ENCODE results near the gene TTC9C. TPM values are rescaled to one million over a fixed set of nuclear protein-coding genes. Genes with fewer than 3 reads are reported as not detected.
"Not testable (repeated sequence)": the region's sequence is repeated elsewhere in the genome, so short reads cannot be mapped to it uniquely, and the experiment has no call there.

The TTC9C gene
- total RNA-seq, 1 donor from 2014 or later = 27.0 TPM

DNA sequence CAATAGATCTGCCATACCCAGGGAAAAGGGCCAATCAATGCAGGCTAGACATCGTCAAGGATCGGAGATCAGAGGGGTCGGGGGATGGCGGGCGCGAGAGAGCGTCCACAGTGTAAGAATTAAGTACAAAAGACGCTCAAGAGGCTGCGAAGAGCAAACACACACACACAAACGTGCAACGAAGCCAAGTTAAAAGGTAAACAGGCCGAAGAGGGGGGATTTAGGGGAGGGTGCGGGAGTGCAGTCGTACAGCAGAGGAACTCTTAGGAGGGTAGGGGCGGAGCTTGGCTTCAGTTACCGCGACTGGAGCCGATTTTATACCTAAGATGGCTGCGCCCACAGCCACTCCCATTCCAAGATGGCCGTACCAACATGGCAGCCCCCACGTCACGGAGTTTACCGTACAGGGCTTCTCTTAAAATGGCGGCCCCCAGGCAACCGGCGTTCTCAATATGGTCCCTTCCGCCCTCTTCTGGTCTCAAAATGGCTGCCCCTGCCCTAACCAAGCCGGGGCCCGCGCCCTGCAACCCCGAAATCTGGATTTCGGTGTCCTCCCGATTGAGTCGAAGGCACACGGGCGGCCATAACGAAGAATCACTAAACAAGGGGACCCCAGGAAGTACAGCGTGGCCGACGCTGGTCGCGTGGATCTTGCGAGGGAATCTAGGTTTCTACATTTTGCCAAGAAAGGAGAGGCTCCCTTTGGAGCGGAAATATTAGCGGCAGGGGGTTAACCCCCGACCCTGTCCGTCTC is 18.9 kb upstream of the TTC9C start:
- peak; percentile 99 for DNase-seq (ENCODE audit: low spot score)

DNA sequence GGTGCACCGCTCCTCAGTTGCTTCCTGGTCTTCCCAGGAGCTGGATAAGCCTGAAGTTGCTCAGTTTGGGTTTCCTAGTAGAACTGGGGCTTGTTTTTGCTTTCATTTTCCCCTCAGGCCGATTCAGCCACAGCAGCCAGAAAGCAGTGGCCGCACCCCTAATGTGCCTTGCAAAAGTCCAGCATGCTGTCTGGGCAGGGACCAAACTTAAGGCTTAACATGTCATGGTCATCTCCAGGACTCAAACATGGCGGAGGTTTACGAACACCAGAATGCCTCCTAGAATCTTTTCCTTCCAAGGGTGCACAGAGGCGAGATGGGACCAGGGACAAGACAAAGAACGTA is 18.3 kb upstream of the TTC9C start:
- DNase-seq (ENCODE audit: low spot score) = no peak

DNA sequence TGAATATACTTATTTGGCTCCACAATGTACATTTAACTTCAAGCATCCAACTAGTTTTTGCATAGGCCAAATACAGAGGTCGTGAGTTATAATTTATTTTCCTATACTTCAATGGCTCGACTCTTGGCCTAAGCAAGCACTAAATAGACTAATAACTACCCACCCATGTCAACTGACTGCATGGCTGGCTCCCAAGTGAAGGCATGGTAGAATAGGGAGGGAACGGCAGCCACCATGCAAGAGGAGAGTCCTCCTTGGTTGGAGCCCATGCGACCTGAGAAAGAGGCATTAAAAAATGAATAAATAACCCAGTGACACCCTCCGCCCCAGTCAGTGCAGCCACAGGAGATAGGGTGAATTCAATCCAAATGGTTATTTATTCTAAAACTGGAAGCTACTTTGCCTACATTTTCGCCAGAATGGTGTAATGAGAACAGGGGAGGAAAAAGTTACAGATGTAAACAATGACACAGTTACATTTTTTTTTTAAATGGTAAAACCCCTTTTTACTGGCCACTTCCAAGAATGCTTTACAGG is 15.9 kb upstream of the TTC9C start:
- DNase-seq (ENCODE audit: low spot score) = no peak

DNA sequence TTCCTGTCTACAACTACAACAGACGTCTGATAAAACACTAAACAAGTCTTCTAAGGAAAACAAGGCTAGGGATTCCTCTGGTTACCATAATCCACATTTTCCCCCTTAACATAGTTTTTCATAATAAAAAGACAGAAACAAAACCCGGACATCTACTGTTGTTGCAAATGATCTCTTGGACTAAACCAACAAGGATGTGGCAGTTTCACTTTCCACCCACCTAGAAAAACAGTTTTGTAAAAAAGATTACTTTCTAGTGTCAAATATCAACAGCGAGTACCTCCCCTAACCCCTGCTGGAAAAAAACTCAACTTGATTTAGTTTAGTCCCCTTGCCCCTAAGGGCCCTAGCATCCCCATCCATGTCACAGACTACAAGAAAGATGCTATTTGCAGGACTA is 15.4 kb upstream of the TTC9C start:
- DNase-seq (ENCODE audit: low spot score) = no peak

DNA sequence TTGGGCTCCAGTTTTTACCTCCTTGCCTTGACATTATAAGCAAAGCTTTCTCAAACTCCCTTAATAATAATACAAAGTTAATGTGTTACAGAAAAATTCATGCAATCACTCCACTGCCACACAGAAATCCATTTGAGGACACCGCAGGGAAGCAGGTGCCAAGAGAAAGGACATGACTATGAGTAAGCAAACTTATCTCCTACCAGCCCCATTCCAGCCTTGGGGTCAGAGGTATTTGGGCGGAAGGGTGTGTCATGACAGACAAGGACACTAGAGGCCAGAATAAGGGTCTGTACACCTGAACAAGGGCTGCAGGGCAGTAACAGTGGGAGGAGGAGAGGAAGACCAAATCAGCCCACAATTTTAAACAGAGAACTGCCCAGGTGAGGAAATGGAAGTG is 14.9 kb upstream of the TTC9C start:
- no peak for DNase-seq (ENCODE audit: low spot score)

DNA sequence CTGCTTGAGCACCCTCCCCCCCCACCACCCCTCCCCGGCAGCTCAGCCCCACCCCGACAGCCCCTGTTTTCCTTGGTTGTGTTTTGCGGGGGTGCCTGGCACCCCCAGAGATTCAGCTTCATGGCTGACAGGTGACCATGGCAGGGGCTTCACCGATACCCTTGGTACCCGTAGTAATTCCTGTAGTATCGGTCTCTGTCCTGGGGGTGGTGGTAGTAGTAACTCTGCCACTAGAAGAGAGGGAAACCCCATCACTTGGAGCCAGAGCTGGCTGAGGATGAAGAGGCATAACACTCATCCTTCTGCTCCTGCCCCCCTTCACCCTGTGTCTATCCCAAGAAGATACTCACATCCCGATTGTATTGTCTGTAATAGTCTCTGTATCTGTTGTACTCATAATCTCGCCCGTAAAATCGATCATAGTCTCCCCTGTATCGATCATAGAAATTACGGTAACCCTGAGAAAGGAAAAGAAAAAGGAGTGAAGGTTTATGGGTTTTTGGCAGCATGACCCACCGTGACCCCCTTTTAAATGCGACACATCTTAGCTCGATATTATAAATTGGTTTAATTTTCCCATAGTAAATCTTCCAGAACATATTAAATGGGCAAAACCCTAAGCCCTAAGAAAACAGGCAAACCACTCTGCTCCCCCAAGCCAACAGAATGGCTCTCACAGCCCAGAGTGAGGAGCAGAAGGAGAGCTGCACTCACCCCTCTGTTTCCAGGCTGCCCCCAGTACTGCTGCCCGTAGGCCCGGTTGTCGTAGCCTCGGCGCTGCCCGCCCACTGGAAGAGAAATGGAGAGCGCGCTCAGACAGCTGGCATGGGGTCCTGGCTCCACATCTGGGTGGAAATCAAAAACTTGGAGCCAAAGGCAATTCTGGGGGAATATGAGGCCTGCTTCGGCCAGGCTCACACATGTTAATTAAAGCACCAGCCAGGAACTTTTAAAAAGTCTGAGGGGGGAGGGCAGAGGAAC is 12.8 kb upstream of the TTC9C start:
- DNase-seq (ENCODE audit: low spot score) = no peak

DNA sequence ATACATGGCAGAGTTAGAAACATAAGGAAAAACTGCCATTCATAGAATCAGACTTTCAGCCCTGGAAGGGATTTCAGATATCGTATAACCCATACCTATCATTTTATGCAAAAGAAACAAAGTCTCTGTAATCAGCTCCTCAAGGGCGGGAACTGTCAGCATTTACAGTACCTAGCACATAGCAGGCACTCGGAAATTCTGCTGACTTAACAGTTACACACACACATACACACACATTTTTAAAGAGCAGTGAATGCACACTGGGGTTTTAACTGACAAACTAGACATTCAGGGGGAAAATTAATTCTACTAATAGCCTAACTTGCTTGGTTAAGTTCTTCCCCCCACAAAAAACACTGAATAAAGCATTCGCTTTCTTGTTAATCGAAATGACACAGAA is 12.1 kb upstream of the TTC9C start:
- no peak for DNase-seq (ENCODE audit: low spot score)

DNA sequence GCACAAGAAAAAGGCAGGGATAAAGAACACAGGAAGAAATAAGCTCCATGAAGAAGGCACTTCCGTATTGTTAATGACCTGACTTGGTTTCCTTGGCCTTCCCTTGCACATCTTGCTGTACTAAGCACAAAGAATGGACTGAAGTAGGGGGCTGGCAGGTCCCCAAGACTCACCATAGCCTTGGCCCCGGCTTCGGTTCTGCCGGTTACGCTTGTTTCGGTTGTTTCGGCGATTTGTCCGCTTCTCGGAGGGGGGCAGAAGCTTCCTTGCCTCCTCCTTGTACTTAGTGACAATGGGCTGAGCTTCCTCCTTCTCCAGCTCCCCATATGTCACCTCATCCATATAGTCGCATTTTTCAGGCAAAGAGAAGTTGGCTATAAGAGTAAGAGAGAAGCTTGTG is 11.5 kb upstream of the TTC9C start:
- DNase-seq (ENCODE audit: low spot score) = no peak

DNA sequence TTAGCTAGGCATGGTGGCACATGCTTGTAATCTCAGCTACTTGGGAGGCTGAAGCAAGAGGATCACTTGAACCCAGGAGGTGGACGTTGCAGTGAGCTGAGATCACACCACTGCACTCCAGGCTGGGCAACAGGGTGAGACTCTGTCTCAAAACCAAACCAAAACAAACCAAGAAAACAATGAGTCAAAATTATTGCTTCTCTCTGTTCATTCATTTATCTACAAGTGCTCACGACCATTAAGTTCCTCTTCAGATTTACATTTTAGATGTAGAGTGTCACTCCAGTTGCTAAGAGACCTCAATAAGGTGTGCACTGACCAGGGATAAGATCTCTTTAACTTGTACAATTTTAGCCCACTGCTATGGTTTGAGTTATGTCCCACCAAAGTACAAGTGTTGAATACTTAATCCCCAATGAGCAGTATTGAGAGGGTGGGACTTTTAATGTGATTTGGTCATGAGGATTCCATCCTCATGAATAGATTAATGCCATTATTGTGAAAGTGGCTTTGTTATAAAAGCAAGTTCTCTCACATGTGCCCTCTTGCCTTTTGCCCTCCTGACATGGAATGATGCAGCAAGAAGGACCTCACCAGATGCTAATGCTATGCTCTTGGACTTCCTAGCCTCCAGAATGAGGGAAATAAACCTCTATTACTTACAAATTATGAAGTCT is 8.8 kb upstream of the TTC9C start:
- no peak for DNase-seq (ENCODE audit: low spot score)

DNA sequence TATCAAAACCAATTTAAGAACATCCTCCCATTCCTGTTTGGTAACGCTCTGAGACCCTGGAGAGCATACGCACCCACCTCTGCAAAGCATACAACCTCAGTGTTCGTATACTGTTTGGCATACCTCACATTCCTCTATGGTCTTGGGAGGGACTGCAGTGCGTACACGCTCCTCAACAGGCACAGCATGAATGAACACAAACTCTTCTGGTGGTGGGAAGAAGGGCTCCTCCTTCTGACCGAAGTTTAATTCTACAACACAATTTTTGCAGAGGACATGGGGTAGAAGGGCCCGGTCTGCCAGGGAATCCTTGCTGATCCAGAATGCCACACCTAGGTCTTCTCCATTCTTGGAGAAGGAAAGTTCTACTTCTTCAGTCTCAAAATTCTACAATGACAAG is 6.3 kb upstream of the TTC9C start:
- DNase-seq (ENCODE audit: low spot score) = no peak

DNA sequence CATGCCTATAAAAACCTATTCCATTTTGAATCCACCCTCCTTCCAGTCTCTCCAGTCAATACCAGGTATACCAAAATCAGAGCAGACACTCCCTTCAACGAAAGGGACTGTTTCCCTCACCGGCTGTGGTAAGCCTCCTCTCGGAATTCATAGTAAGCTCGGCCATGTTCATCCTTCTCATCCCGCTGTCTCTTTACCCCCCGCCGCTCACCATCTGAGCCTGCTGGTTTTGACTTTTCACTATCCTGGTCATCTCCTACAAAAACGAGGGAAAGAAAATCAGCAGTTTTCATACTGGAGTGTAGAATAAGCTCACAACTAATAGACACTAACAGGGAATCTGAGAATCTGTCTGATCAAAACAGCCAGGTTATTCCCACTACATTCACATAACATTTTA is 4.1 kb upstream of the TTC9C start:
- DNase-seq (ENCODE audit: low spot score) = no peak

DNA sequence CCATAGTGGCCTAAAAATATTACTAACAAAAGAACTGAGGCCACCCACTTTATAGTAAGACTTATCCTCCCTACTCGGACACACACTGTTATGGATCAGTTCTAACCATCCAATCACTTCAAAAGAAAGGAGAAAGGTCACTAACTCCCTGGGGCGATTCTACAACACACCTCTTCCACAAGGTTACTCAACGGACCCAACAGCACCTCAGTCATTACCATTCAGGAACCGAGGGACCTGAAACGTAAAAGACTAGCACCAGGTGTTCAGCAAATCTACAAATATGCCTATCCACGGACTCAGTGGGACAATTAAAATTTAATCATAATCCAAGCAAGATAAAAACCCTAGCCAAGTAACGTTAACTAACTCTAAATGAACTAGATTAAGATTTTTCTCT is 2.6 kb upstream of the TTC9C start:
- no peak for DNase-seq (ENCODE audit: low spot score)

DNA sequence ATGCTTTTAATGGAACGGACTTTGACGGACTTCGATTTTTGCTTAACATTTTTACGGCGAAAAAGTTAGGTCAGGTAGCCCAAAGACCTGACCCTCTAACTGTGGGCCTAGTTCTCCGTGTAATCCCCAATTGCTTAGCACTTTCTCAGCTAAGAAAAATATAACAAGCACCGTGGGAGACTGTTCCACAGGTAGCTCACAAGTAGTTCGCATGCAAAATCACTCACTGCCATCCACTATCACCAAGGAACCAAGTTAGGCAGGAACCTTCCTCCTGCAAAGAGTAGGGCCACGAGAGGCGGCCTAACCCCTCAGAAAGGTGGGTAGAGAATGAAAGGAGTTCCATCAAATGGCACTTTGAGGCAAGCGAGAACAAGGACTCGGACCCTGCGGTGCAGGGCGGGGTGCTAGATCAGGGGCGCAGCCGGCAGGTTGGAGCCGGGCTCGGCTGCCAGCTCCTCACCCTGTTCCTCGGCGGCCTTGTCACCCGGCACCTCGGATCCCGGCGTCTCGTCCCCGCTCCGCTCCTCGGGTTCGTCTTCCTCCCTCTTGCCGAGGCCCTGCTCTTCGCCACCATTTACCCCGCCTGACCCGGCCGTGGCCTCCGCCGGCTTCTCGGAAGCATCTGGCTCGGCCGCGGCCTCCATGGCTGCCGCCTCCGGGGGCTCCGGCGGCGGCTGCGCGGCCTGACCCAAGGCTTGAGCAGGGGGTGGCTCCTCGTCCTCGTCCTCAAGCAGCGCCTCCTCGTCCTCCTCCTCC is 2.0 kb upstream of the TTC9C start:
- DNase-seq (ENCODE audit: low spot score) = no peak

DNA sequence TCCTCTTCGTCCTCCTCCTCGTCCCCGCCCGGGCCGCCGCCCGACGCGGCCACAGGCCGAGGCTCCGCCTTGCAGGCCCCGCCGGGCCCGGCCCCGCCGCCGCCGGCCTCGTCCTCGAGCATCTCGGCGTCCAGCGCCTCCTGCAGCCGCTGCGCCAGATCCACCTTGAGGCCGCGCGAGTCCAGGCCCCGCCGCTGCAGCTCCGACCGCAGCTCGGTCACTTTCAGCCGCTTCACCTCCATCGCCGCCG is 1.4 kb upstream of the TTC9C start:
- DNase-seq (ENCODE audit: low spot score) = no peak

DNA sequence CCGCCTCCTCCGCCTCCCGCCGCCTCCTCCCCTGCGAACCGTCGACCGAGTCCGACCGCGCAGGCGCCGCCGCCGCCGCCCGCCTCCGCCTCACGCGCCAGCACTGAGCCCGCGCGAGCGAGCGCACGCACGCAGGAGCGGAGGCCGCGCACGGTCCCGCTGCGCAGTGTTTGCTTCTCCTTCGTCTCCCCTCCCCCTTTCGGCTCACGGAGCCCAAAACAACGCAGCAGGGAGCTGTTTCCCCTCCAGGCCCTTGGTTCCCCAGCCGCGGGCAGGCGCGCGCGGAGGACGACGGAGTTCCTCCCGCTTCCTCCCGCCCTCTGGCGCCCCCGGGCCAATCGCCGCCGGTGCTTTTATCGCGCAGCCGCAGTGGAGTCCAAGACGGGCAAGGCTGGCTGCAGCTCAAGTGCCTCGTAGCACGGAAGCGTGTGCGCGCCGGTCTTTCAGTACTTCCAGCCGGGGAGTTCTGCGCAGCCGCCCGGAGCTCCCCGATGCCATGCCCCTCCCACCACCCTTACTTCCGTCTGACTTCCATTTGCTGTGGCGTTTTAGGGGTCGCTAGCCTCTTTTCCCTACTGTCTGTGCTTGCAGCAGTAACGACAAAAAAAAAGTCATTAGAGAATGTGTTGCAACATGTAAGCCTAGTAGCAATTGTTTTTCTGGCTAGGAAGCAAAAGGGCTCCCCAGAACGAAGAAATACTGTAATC is 968 bp upstream of the TTC9C start, which contains the start of gene HNRNPUL2:
HNRNPUL2 (minus strand) TSS at position 293 of the 707 bp plus-strand sequence. CDS start 301 bp downstream, outside the sequence.
- DNase-seq (ENCODE audit: low spot score) = peak; percentile 100

DNA sequence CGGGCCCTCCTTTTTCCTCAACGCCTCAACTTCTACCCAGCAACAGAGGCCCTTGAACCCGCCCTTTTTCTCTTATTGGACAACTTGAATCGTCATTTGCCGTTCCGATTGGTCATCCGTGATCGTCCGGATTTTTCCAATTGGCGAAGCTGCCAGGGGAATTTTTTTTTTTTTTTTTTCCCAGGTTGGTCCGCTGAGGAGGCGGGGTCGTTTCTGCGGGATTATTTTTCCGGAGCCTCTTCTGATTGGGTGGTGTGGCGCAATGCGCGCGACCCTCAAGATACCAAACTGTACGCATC is 465 bp upstream of the TTC9C start:
- DNase-seq (ENCODE audit: low spot score) = peak; percentile 100

DNA sequence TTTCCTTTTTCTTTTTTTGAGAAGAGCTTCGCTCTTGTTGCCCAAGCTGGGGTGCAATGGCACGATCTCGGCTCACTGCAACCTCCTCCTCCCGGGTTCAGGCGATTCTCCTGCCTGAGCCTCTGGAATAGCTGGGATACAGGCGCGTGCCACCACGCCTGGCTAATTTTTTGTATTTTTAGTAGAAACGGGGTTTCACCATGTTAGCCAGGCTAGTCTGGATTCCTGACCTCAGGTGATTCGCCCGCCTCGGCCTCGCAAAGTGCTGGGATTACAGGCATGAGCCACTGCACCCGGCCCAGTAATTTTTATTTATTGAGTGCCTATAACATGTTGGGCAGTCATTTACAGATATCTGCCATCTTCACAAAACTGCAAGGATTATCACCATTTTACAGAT is 1.8 kb downstream of the TTC9C start:
- DNase-seq (ENCODE audit: low spot score) = not testable (repeated sequence)

DNA sequence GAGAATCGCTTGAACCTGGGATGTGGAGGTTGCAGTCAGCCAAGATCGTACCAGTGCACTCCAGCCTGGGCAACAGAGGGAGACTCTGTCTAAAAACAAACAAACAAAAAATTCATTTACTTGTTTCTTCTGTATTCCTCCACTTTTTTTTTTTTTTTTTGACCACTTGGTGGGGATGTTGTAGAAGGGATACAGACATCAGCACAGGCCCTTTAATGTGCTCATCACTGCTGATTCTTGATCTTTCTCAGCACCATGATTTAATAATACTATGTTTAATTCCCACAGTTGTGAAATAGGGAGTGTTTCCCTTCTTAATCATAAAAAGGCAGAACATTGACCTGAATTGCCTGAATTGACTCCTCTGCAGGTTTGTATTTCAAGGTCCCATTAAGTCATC is 4.5 kb downstream of the TTC9C start:
- DNase-seq (ENCODE audit: low spot score) = no peak

DNA sequence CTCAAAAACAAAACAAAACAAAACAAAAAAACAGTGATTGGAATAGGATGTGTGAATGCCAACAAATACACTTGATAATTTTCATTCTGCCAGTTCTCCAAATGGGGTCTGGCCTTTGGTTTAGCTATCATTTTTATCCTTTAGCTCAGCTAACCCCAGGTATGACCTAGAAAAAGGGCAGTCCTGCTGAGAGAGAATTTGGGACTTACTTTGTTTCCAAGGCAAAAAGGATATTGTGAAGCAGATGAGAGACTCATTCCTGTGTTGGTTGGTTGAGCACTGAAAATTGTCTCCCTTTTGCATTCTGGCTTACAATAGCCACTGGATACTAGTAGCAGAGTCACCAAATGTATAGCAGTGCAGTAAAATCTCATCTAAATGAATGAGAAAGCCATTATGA is 8.9 kb downstream of the TTC9C start:
- DNase-seq (ENCODE audit: low spot score) = no peak

DNA sequence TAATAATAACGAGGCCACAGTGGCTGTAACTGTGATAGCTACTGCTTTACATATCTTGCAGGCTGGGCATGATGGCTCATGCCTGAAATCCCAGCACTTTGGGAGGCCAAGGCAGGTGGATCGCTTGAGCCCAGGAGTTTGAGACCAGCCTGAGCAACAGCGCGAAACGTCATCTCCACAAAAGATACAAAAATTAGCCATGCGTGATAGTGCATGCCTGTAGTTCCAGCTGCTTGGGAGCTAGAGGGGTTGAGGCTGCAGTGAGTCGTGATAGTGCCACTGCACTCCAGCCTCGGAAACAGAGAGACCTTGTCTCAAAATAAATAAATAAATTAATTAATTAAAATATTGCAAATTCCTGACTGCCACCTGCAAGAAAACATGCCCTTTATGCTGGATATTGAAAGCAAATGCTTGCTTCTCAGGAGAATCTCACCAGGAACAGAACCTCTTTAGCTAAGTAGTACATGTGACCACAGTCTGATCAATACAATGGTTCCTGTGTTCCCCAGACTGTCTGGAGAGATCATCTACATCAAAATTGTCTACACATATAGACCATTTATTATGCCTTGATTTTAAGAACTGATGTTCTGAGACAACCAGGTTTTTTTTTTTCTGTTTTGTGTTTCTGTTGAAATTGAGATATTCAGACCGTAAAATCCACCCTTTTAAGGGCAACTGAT is 19.3 kb downstream of the TTC9C start:
- no peak for DNase-seq (ENCODE audit: low spot score)

DNA sequence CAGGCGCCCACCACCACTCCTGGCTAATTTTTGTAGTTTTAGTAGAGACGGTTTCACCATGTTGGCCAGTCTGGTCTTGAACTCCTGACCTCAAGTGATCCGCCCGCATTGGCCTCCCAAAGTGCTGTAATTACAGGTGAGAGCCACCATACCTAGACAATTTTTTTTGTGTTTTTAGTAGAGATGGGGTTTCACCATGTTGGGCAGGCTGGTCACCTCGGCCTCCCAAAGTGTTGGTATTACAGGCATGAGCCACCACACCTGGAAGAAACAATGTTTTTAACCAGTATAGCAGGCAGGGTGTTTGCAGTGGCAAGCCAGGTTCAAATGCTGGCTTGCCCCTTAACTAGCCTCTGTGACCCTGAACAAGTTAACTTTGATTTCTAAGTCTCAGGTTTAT is 21.6 kb downstream of the TTC9C start:
- not testable (repeated sequence) for DNase-seq (ENCODE audit: low spot score)

All from umbilical cord (tissue), 2 donors.